GM18858 (cell line): ENCODE data around the gene SNX1.
"Not testable (repeated sequence)": the region's sequence is repeated elsewhere in the genome, so short reads cannot be mapped to it uniquely, and the experiment has no call there.

Source experiments
- ATAC-seq: cut with Tn5 transposase; IDR thresholded peaks from one replicate; pipeline ENCODE4 v1.9.1; 2021; ENCODE audit not compliant: unreplicated experiment

SNX1 gene

DNA sequence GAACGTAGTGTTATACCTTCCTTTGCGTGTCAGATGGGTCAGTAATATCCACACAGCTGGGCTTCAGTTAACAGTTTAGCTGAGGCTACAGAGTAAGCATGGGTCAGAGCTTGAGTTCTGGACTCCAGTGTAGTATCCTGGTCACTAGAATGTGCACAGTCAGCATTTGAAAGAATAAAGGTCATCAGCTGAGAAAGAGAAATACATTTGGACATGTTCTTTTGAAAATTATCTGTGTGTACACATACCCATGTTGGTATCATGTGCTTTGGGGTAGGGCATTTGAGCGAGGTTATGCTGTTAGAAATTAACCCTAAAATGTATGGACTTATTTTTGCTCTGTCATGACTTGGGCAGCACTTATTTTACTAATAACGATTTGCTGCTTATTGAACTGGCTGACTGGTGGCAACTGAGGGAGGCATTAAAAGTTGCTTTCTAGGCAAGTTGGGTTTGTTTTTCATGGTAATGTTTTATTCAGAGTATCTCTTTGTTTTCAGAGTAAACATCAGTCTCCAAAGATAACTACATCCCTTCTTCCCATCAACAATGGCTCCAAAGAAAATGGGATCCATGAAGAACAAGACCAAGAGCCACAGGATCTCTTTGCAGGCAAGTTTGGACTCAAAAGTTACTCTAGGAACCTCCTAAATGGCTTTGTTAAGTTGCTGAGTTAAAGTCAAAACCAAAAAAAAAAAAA lies 16.4 kb downstream of the SNX1 start:
- no peak for ATAC-seq

DNA sequence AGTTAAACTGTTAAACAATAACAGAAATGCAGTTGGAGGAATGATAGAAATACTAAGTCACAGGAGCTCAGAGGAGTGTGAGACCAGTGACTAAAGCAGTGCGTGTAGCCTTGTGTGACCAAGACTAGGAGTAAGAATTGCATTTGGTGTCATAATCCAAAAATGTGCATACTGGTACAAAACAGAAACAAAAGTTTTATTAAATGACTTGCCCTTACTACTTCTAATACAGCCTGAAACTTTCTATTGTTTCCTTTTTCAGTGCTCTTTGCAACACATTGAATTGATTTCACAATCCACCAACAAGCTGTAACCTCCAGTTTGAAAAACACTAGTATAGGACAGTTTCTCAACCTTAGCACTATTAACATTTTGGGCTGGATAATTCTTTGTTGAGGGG lies 17.1 kb downstream of the SNX1 start:
- no peak for ATAC-seq

DNA sequence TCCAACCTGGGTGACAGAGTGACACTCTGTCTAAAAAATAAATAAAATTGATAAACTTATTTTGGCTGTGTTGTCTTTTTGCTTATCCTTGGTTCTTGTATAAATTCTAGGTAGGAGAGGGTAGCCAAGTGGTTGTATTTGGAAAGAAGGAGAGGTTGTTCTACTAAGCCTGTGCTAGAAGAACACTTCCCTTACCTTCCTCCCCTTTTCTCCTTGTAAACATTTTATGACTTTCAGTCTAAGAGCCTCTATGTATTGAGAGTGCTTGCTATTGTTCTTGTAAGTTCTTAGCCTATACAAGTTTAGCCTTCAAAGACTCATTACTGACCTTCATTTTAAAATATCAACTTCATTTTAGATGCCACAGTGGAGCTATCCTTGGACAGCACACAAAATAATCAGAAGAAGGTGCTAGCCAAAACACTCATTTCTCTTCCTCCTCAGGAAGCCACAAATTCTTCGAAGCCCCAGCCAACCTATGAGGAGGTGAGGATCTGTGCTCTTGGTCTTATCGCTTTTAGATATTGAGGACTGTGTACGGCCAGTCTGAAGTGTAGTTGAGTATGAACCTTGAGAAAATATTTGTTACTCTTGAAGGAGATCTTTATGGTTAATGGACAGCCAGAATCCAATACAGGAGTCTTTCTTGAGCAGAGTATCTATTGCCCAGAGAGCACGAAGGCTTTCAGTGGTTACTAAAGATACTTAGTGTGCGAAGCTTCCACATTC lies 22.1 kb downstream of the SNX1 start:
- ATAC-seq: no peak

DNA sequence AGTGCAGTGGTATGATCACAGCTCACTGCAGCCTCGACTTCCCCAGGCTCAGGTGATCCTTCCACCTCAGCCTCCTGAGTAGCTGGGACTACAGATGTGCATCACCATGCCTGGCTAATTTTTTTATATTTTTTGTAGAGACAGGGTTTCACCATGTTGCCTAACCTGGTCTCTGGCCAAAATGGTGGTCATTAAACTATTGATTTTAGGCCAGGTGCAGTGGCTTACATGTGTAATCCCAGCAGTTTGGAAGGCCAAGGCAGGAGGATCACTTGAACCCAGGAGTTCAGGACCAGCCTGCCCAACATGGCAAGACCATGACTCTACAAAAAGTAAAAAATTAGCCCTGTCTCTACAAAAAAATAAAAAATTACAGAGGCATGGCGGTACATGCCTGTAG lies 24.5 kb downstream of the SNX1 start:
- not testable (repeated sequence) for ATAC-seq

DNA sequence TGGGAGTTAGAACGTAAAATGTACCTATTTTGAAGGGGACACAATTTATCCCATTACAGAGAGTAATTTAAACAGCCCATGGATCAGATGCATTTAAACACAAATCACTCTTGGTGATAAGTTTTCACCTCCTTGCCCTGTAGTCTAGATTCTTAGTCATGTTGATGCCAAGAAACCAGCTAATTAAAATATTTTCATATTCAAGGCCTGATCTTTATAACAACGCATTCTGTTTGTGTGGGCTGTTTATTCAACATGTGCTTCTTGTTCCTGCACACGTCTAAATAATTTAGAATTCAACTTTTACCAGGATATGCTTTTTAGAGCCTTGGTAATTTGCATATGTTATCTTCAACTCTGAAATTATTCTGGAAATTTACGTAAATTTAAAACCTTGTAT lies 25.8 kb downstream of the SNX1 start:
- no peak for ATAC-seq

DNA sequence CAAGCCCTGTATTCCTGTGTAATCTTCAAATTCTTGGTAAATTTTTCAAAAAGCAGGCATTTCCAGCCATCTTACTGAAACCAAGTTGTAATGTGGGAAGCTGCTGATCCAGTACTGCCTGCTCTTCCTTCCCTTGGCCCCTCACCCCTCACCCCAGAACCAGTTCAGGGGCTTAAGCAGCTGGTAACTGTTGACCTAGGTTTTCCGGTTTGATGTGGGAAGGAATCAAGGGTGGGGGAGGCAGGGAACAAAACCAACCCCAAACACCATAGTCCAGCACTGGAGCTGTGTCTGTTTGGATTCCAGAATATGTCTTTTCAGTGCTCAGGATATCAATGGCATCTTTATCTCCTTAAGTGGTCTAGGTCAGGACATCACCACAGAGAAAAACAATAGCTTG lies 26.7 kb downstream of the SNX1 start:
- ATAC-seq: no peak

DNA sequence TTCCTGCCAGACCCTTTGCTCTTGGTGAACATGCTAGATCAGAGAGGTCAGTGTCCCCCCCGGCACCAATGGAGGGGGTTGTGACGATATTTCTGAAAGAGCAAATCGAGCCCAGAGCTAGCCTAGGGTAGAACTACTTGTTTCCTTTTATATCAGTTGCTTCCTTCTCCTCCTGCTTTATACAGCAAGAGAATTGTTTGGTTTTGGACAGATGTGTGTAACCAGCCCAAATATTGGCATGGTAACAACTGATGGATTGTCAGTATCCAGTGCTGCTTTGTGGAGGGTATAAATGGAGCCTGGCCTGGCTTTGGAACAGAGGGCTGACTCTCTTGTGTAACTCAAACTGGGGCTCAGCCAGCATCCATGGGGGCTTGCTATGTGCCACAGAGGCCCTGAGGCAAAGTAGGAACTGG lies 27.2 kb downstream of the SNX1 start:
- no peak for ATAC-seq

DNA sequence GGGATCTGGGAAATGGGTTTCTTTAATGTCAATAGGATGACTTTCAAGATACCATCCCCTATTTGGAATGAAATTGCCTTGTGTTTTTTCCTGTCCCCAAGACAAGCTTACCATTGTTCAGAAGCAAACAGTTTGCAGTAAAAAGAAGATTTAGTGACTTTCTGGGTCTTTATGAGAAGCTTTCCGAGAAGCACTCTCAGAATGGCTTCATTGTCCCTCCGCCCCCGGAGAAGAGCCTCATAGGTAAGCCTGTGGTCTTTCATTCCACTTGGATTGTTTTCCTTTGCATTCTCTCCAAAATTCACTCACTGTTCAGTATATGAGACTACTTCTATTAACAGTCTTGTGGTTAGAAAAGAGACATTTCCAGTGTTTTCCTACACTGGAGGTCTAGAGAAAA lies 30.2 kb downstream of the SNX1 start:
- no peak for ATAC-seq

DNA sequence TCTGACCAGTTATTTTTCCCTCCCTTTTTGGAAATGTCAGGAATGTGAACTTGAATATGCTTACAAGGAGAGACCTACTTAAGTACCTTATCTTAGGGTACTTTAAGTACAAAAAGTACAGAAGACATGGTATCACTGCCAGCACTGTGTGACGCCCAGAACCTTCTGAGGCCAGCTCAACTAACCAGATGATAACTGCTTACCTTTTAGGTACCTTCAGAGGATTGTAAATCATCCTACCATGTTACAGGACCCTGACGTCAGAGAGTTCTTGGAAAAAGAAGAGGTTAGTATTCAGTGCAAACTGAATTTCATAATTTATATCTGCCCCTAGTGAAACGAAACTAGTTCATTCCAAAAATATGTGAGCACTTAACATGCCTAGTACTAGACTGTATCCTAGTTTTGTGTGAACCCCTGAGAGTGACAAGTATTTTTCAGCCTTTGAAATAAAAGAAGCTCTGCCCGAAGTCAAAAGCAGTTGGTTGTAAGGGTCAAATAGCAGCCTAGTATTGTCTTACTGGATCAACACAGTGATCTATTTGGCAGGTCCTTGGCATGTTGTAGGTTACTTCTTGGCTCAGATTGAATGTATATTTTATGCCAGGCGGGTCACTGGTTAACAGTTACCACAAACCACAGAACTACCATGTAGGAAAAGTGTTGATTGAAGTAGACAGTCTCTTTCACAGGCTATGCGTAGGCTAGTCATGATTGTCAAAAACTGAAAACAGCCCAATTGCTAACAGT lies 31.9 kb downstream of the SNX1 start:
- no peak for ATAC-seq

DNA sequence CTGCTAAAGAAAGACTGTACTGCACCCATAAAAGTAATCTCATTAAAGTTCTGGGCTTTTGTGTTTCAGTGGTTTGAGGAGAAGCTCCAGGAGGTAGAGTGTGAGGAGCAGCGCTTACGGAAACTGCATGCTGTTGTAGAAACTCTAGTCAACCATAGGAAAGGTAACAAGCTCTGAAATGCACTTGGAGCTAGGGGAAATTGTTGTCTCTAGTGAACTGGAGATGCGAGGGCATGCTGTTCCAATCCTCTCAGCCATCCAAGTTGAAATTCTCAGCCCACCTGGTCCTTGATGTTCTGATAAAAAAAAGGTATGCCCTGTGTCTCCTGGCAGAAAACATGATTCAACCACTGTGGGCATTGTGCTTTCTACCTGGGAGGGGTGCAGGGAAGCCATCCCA lies 34.4 kb downstream of the SNX1 start:
- no peak for ATAC-seq

DNA sequence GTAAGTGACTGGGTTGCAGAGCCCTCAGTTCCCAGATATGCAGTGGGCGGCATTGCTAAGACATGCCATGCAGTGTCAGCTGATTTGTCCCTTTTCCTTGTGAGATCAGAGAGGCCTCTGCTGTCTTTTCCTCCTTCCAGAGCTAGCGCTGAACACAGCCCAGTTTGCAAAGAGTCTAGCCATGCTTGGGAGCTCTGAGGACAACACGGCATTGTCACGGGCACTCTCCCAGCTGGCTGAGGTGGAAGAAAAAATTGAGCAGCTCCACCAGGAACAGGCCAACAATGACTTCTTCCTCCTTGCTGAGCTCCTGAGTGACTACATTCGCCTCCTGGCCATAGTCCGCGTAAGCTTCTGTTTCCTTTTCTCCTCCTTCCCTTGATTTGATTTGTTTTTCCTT lies 35.8 kb downstream of the SNX1 start:
- ATAC-seq: no peak

DNA sequence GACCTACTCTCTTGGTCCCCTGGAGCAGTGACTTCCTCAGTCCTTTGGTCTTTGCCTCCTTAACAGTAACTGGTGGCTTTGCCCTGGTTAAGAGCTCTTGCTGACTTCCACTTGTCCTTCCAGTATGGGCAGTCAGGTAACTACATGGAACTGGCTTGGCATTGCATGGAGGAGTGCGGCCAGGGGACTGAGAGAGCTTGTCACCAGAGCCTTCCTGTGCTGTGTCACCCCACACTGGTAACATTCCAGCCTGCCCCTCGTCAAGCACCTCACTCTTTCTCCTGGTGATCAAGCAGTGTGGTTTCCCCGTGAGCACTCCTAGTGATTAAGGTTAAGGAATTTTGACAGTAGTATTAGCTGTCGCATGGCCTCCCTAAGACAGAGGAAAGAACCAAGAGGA lies 36.4 kb downstream of the SNX1 start:
- no peak for ATAC-seq

DNA sequence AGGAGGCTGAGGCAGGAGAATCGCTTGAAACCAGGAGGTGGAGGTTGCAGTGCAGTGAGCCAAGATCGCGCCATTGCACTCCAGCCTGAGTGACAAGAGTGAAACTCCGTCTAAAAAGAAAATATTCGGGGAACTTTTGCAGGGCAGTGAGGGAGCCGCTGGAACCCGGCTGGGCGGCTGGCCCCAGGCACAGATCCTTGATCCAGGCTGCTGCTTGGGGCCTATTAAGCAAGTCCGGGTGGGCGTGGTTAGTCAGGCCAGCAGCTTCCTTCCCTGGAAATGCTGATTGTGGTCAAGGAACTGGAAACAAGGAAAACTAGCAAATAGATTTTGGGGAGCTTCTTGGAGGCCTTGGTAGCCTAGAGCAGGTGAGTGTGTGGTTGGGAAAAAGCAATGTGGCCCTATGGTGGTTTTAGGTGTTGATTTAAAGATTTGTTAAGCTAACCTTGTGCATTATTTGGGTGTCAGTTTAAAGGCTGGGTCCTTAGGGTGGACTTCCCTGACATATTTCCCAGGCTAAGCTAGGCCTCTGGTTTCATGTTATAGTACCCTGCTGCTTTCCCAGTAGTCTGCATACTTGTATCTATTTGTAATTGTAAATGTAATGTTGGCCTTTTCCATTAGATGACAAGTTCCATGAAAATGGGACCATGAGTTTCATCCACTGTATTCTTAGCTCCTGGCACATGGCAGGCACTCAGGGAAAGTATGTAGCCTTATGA lies 38.0 kb downstream of the SNX1 start:
- ATAC-seq: no peak

DNA sequence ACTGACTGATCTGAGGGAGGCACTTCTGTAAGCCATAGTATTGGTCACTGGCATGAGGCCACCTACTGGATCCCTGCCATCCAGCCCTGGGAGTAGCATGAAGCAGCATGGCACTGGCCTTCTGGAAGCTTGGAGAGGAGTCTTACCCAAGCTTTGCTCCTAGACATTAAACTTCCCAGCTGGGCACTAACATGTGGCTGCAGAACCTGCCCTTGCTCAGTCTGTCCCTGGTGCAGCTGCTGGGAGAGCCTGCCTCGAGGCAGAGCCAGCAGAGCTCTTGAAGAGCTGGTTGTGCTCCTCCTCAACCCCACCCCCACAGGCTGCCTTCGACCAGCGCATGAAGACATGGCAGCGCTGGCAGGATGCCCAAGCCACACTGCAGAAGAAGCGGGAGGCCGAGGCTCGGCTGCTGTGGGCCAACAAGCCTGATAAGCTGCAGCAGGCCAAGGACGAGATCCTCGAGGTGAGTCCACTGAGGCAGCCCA lies 38.6 kb downstream of the SNX1 start:
- no peak for ATAC-seq

DNA sequence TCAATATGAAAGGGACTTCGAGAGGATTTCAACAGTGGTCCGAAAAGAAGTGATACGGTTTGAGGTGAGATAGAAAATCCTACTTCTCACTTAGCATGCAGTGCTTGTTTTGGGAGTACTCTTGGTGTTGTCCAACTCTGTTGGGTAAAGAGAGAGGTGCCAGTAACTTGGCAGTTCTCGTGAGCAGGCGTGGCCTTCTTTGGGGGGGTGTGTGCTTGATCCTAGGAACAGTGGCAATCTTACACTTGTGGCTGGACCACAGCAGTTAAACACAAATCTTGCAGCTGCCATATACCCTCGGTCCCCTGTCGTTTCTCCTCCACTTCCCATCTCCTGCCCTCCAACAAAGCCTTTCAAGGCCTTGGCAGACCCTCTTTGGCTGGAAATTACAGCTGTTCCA lies 40.6 kb downstream of the SNX1 start:
- ATAC-seq: no peak

DNA sequence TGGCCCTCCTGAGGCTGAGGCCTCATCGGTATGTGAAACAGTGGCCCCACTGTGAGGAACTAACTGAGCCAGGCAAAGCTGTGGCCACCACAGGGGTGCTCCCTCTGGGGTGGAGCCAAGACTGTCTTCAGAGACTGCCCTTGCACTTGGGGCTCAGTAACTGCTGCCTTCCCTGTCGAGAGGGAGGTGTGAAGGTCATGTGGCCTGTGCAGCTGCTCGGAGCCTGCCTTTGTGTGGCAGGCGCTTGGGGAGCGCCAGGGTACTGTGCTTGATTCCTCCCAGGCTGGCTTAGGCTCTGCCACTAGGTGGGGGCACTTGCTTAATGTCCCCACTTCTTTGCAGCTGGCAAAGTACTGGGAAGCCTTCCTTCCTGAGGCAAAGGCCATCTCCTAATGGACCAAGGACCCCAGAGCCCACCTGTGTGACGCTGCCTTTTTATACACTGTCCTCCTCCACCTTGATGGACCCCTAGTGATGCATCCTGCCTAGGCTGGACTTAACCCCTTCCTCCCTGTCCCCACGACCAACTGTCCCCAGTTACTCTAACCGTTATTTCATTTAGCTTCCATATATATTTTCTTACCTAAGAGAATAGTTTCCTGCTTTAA lies 41.5 kb downstream of the SNX1 start:
- ATAC-seq: no peak

DNA sequence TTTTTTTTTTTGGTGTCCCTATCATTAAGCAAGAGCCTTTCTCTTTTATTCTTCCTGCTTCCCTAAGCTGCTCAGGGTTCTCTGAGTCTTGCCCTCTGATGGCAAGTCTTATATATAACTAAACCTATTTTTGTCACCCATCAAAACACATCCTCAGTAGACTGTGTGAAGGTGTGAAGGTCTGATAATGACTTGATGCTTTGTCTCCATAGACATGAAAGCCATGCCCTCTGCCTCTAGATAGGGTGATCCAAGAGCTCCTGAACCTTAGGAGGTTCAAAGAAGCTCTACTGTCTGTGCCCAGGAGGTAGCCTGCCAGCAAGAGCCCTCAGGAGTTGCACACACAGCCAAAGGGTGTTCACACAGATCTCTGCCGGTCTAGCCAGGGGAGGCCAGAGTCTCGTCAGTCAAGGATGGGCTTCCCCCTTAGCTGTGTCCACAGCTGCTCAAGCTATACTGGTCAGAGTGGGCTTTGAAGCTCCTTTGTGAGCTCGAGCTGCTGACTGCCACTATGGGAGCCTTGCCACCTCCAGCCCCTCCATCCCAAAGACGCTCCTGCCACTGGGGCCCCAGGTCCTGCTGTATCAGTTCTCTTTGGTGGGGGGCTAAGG lies 42.7 kb downstream of the SNX1 start:
- ATAC-seq: no peak

DNA sequence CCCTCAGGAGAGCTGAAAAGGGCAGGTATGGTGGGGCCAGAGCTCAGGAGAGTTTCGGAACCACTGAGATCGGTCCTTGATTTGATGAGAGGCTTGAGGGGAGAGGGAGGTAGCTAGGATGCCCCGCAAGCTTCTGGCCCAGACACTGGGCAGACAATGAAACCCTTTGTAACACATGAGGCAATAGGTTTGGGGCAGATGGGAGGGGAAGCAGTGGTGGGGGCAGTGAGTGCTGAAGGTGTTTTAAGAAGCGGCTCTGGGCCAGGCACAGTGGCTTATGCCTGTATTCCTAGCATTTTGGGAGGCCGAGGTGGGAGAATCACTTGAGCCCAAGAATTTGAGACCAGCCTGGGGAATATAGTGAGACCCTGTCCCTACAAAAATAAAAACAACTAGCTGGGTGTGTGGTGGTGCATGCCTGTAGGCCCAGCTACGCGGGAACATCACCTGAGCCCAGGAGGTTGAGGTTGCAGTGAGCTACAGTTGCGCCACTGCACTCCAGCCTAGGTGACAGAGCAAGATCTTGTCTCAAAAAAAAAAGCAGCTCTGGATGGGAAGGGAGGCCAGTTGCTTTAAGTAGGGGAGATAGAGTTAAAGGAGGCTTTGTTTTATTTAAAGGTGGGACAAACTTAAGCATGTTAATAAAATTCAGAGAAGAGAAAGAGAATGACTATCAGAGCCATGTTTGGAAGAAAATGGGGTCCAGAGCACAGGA lies 46.2 kb downstream of the SNX1 start:
- ATAC-seq: no peak

DNA sequence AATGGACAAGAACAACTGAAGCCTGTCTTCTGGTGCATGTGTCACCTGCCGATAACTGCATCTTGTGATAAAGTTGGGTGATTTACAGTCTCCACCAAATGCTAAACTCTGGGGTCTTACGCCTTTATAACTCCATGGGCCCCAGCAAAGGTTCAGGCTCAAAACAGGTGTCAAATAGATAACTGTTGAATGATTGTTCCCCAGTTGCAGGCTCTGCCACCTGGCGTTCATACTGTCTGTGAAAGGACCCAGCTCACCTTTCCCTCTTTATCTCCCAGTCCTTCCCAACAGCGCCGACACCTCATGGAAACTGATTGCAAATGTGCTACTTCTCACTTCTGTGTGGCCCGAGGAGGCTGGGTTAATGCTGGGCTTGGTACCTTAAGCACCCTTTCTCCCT lies 47.5 kb downstream of the SNX1 start:
- no peak for ATAC-seq

DNA sequence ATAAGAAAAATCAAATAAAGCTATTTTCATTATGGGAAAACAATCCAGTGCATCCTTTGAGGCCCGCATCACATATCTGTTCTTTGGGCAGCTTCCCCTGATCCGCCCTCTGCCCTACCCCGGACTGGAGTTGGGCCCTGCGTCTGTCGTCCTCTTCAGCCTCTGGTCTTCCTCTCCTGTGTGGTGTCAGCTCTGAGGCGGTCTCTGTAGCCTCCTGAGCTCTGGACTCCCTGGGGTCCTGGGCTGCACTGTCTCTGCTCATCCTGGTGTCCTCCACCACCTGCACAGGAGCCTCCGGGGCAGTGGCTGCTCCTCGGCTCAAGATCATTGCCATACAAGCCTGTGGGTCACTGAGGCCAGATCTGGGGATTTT lies 48.4 kb downstream of the SNX1 start:
- ATAC-seq: peak; percentile 5
